C4-2B (cell line): ENCODE measurements around the gene ERFE.

Experiments used
- ZFX ChIP-seq: fragments of 450-650 bp; IDR thresholded peaks from 2 replicates; pipeline ENCODE4 v1.6.1; 2017
- TF ChIP-seq, protein P1 (sequence below): fragments of 450-650 bp; conservative IDR thresholded peaks from 2 replicates; pipeline ENCODE4 v1.5.1; 2017; ENCODE audit warnings: mild to moderate bottlenecking

- TF ChIP-seq, protein P1, sequence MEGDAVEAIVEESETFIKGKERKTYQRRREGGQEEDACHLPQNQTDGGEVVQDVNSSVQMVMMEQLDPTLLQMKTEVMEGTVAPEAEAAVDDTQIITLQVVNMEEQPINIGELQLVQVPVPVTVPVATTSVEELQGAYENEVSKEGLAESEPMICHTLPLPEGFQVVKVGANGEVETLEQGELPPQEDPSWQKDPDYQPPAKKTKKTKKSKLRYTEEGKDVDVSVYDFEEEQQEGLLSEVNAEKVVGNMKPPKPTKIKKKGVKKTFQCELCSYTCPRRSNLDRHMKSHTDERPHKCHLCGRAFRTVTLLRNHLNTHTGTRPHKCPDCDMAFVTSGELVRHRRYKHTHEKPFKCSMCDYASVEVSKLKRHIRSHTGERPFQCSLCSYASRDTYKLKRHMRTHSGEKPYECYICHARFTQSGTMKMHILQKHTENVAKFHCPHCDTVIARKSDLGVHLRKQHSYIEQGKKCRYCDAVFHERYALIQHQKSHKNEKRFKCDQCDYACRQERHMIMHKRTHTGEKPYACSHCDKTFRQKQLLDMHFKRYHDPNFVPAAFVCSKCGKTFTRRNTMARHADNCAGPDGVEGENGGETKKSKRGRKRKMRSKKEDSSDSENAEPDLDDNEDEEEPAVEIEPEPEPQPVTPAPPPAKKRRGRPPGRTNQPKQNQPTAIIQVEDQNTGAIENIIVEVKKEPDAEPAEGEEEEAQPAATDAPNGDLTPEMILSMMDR: no peak
- TF ChIP-seq ZFX: no peak
Measured at GRCh38 chr2:238142382-238143205, 16.2 kb upstream of the ERFE start.
